CD4-positive, alpha-beta T cell treated with Interleukin-12 subunit alpha and Interleukin-12 subunit beta, for 1 hour (primary cell): ENCODE data around the gene TRPM6.
"Not testable (repeated sequence)": the region's sequence is repeated elsewhere in the genome, so short reads cannot be mapped to it uniquely, and the experiment has no call there.

Source experiments
- DNase-seq: peaks from one replicate; pipeline ENCODE4 v3.0.0-alpha.2; 2020

Gene TRPM6

DNA sequence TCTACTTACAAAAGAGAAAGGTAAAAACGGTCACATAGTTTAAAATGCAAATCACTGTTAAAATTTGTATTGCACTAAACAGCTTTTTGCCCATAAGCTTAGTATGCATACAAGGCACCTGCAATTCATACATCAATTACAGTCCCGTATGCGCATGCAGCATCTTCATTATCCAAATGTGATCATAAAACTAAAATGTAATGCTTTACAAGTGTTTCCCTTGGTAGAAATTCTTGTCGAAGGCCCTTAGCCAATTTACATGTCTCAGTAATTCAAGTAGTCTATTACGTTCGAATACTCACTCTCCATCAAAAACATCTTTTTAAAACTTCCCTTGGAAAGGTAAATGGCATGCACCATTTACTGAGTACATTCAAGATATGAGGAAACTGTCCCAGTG is 32.6 kb downstream of the TRPM6 start:
- no peak for DNase-seq

DNA sequence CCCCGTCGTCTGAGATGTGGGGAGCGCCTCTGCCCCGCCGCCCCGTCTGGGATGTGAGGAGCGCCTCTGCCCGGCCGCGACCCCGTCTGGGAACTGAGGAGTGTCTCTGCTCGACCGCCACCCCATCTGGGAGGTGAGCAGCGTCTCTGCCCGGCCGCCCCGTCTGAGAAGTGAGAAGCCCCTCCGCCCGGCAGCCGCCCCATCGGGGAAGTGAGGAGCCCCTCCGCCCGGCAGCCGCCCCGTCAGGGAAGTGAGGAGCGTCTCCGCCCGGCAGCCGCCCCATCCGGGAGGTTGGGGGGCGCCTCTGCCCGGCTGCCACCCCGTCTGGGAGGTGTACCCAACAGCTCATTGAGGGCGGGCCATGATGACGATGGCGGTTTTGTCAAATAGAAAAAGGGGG is 34.7 kb downstream of the TRPM6 start:
- not testable (repeated sequence) for DNase-seq

DNA sequence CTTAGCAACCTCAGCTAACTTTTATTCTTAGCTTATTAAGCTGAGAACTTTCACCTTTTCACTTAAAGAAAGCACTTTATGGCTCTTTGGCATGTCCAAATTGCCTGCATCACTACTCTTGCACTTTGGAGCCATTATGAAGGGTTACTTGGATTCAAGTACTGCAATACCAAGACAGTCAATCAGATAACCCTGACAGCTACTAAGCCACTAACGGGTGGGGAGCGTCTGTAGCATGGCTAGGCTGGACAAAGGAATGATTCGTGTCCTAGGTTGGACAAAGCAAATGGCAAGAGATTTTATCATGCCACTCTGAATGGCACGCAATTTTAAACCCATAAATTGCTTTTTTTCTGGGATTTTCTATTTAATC is 39.6 kb downstream of the TRPM6 start:
- no peak for DNase-seq

DNA sequence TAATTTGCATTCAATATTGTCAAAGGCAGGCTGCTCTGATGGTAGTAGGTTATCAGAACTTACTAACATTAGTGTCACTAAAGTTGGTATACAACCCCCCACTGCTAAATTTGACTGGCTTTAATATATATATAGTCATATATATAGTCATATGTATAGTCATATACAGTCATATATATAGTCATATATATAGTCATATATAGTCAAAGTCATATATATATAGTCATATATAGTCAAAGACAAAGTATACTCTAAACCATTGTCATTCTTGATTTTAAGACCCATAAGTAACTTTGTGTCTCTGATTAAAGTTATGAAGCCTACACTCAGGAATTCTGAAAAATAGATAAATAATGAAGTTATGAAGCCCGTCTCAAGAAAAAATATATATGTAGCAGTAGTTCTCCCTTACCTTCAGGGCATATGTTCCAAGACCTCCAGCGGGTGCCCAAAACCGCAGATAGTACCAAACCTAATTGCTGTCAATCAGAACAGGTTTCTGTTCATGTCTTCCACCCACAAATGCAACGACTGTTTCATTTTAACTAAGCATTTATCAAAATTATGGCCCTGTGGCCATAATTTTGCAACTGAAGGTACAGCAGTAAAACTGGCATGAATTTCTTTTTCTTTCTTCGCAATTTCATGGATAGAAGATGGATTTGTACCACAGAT is 40.1 kb downstream of the TRPM6 start:
- no peak for DNase-seq

DNA sequence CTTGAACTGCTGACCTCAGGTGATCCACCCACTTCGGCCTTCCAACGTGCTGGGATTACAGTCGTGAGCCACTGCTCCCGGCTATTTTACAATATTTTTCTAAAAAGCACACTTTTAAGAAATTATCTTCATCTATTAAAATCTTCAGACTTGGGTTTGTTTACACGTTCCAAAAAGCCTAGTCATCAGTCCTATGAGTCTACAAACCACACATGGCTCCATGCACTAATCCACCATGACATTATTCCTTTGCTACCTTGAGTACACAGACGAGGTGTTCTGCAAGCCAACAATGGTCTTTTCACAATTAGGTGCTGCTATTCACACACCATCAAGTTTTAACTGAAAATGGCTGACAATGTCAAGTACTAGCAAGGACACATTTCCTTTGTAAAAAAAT is 41.0 kb downstream of the TRPM6 start:
- no peak for DNase-seq

DNA sequence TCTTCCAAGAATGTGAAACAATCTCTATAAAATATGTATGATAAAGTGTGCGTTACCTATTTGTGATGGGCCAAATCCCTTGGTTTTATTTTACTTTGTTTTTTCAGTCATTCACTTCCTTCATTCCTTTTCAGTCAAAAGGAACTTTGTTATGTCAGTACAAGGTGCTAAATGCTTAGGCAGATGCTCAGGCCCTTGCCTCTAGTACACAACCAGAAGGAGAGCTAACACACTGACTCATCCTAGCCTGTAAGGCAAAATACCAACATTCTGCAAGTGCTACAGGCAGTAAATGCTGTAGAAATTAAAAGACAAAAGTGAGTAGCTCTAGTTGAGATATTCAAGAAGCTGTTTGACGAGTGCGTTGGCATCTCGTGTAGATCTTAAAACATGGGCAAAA is 49.4 kb downstream of the TRPM6 start:
- DNase-seq, result no peak

DNA sequence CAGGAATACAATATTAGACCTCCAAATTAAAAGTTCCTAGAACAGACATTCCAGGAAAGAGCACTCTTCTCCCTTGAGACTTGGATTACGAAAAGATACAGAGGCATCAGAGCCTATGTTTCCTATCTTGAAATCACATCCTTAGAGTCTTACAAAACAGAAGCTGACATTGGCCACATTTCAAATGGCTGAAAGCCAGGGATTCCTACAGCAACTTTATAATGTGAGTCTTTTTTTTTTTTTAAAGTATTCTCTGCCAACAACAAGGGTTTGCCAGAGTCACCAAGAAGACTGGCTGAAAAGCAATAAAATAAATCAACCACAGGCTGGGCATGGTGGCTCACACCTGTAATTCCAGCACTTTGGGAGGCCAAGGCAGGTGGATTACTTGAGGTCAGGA is 63.1 kb downstream of the TRPM6 start:
- no peak for DNase-seq

DNA sequence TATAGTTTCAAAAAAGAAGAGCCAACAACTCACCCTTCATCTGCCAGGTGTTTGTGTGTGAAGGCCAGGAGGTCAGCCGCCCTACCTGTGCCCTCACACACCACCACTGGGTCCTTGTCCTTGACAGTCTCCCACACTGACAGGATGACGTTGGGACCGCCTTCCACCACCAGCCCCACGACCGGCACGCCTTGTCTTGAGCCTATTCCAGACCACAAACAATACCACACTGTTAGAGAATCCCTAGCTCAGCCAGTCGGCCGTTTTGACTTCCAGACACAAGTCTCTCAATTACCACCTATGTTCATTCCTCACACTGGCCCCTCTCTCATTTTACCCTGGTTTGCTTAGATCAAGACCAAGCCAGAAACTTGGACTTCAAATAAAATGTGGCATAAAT is 66.1 kb downstream of the TRPM6 start:
- DNase-seq, result no peak

DNA sequence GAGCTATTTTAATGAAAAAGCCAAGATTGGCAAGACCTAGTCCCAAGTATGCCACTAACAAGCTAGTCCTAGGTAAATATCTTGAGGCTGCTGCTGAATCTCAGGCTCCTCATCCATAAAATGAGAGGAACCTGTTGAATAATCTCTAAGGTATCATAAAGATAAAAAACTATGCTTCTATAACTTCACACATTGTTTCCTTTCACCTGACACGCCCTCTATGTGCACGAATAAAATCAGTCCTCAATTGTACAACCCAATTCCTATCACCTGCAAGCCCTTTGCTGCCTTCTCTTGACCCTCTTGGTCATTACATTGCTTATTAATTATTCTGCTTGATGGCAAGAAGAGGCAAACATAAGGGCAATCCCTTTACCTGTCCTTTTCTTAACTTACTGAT is 69.9 kb downstream of the TRPM6 start:
- no peak for DNase-seq

DNA sequence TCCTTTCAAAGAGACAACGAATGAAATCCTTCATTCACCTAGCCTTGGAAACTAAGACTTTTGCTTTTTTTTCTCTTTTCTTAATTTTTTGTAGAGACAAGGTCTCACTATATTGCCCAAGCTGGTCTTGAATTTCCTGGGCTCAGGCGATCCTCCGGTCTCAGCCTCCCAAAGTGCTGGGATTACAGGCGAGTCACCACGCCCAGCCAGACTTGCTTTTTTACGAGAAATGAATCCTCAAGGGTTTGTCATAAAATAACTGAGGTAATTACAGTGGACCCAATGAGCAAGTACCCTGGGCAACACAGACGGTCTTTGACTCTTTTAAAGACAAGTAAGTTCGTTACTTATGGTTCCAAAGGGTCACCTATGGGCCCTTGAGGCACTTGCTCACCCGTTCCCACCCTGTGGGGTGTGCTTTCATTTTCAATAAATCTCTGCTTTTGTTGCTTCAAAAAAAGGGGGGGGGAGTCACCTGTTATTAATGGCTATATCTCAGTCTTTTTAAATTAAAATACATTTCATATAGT is 70.4 kb downstream of the TRPM6 start:
- DNase-seq, result no peak

DNA sequence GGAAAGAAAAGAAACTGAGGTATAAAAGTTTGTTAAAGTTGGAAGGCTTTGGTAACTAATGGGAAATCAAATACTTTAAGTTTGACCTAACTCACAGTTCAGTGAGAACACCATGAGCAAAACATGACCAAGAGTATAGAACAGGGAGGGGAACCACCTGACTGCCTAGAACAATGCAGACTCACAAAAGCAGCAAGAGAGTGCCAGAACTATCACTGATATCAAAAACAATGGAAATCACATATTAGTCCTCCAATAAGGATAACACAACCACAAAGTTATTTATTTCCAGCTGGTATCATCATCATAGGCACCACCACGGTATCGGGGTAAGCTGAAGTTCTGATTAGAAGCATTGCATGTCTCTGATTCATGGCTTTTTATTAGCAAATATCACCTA is 77.5 kb downstream of the TRPM6 start:
- DNase-seq, result no peak

DNA sequence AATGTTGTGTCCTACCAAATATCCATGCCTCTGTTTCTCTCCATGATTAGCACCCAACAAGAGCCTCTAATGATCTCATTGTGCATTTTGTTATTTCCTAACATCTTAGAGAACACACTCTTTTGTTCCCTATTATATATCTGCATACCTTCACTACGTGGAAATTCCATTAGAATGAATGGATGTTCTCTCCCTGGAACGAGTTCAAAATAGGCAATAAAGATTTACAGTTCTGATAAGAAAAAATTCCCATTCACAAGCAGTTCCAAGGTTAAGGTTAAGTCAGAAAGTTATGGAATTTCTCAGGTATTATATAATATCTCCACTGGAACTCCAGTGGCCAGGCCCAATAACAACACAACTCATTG is 83.7 kb downstream of the TRPM6 start:
- no peak for DNase-seq

DNA sequence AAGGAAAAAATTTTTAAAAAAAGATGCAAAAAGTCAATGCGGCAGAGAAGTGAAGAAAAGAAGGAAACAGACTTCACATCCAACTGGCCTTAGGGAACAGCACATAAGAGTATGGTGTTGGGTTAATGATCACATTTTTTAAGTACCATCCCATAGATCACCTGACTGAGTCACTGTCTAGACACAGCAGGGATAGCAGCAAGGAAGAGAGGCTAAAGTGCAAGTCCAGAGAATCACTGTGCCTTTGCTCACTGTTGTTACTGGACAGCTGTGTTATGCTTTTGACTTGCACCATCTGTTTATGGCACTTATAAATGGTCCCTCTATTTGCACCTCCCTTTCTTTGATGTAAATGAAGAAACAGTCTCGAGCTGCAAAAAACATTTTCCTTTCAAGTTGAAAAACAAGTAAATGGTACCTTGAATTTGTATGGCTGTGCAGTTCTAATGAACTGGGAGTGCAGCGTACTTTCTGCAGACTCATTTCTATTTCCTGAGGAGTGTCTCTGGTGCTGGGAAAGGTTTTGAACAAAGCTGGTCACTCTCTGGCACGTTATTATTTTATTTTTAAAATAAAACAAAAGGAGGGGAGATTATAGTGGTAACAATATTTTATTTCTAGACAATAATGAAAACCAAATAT is 84.2 kb downstream of the TRPM6 start:
- DNase-seq, result no peak

DNA sequence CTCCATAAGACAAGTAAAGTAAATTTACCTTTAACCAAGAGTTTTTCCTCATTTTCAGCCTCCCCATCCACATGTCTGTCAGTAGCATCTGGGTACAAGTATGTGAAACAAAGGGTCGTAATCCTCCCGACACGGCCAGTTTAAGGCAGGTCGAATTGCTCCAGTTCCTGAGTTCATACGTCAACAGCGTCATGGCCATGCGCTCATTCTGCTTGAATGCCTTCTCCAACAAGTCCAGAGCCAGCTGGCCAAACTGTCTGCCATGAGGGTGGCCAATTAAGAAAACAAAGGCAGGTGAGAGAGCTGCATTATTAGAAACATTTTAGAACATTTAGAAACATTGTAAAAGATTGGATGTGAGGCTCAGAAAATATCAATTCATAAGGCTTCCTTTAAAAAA is 87.5 kb downstream of the TRPM6 start:
- no peak for DNase-seq

DNA sequence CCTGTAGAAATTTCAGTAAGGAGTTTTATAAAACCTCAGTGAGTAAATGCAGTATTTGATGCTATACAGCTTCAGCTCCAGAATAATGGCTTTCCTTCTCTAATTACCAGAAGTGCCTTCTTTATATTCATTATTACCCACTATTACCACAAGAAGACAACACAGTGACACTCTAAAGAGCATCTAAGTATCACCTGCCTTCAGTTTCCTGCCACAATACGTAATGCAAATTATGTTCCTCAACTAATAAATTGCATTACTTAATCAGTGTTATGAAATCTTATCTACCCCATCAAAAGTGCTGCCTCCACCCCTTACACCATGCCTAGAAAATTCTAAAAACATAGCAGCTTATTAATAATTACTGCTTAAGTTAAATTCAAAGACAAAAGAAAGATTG is 91.9 kb downstream of the TRPM6 start:
- DNase-seq, result no peak

DNA sequence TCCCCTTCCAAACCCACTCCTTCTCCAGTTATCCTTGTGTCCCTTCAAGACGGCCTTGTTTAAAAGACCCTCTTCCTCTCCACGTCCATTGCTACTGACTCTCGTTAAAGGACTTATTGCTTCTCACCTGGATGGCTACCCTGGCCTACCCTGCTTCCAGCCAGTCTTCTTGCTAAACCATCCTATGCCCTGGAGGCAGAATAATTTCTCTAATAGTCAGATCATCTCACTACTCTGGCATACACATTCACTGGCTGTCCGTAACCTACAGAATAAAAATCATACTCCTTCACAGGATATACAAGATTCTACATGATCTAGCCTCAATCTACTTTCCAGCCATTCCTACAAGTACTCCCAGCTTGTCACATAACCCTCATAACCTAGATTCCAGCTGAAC is 92.6 kb downstream of the TRPM6 start:
- DNase-seq, result no peak

DNA sequence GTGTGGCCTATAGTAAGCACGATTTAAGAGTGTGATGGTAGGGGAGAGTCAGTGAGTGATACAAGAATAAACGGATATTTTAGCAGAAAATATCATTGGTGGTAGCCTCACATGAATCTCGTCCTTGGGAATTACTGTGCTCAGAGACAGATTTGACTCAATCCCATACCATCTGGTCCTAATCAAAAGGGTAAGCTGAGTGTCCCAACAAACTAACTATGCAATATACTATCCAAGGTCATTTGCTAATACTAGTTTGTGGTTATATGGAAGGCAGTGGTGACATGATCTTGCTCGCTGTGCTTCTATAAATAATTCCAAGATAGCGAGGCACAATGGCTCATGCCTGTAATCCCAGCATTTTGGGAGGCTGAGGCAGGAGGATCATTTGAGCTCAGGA is 103.2 kb downstream of the TRPM6 start:
- no peak for DNase-seq

DNA sequence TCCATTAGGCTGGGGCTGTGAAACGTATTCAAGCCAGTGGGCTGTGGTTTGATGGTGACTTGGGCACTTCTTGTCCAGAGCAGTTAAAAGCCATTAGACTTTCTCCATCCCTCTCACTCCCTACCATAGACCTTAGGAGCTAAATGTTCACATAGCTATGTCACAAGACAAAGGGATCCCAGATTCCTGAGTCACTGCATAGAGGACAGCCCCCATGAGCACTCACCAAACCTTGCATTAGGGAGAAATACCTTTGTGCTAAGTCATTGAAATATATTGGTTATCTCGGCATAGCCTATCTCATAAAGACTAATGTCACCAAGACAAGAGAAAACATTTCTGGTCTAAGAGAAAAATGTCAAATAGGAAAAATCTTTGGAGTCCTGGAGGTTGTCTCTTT is 104.3 kb downstream of the TRPM6 start:
- DNase-seq, result no peak

DNA sequence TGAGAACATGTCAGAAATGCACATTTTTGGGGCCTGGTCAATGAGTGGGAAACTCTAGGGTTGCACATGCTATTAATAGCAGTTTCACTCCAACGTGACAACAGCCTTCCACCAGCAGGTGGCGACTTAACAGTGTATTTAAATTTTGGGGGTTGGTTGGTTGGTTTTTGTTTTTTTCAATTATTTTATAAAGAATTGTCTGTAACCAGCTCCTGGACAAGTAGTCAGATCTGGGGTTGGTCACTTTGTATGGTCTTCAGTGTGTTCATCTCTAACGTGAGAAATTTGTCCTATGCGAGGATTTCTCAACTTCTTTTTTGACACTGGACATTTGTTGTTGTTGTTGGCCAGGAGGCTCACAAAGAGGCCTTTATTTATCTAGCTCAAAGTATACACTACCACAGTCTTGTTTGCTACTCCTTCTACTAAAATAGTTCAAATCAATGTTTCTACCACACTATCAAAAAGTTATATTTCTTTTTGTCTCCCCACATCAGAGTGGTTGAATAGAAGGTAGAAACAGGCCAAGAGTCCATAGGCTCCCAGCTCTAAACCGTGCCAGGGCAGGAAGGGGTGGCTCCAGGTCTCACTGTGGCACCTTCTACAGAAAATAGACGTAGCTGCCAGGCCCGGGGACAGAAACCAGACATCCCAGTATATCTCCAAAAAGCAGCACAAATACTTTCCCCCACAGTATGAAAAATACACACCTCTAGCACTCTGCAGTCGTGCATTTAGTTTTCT is 110.4 kb downstream of the TRPM6 start:
- DNase-seq, result peak; percentile 68

DNA sequence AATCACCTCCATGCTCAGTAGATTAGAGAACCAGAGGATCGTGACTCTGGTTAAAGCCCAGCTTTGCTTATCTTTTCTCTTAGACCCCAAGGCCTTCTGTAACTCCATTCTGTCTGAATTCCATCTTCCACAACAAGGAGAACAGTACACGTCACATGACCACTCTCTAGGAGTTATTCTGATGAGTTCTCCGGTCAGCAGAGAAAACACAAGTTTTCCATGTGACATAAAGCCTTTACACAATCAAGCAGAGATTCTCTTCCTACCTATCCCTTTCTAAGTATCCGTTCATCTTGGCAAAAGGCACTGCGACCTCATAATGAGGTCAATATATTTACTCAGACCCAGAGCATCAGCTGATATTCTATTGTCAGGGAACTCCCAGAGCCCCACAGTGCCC is 112.3 kb downstream of the TRPM6 start:
- DNase-seq, result no peak

DNA sequence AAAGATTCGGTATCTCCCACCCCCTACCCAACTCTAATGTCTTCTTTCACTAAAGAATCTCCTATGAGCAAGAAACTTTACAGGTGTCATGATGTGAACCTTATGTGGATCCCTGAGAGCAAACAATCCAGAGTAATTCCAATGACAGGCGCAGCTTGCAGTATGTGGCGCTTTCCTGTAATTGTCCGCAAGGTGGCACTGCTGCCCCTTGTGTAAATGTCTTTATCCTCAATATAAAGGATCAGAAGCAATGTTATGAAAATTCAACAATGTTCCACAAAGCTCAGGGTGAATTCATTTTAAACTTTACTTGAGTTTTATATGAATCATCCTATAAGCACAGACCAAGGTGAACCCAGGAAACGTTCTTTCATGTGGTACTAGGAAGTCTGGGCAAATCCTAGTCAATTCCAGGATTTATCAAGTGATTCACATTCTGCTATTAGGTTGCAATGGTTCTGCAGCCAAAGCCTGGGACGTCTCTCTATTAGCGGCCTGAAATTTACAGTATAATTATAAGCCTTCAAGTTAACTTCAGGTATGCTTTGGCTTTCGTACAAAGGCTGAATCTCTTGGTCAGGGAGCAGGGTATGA is 113.7 kb downstream of the TRPM6 start:
- DNase-seq, result peak; percentile 72

DNA sequence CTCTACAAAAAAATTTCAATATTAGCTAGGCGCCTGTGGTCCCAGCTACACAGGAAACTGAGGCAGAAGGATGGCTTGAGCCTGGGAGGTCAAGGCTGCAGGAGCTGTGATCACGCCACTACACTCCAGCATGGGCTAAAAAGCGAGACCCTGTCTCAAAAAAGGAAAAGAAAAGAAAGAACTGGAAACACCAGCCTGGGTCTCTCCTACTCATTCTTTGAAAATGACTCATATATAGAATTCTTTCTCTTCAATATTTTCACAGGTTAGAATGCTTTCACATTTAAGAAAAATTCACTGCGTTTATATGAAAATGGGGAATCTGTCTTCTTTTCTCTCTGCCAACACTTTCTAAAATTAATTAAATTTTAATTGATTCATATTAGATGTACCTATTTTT is 115.6 kb downstream of the TRPM6 start:
- no peak for DNase-seq

DNA sequence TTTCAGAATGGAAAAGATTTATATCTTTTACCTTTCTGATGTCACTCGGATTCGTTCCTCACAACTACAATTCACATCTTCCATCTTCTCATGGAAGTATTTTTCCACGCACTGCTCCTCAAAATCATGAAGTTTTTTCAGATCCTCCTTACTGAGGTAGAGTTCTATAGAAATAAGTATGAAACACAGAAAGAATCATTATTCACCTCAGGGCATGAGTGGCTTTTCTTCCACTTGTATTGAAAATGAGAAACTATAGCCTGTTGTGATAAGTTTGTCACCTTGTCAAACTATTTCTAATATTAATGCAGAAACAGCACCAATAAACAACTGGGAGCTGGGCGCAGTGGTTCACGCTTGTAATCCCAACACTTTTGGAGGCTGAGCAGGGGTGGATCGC is 116.0 kb downstream of the TRPM6 start:
- DNase-seq, result no peak

DNA sequence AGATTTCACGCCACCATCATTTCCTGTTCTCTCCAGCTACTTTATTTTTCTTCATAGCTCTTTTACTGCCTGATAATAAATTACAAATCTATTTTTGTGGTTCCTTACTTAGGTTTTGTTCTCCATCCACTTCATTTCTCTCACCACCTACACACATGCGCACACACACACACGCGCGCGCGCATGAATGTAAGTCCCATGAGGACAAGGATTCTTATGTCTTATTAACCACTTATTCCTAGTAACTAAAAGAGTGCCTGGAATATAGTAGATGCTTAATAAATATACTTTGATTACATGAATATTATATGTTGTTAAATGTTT is 116.5 kb downstream of the TRPM6 start:
- no peak for DNase-seq
